H1 (cell line): ENCODE results near the gene LRRC14B. TPM values are rescaled to one million over a fixed set of nuclear protein-coding genes. Genes with fewer than 3 reads are reported as not detected.

Experiments used
- BRCA1 ChIP-seq: IDR thresholded peaks from 2 replicates; pipeline ENCODE4 v1.6.1; 2012; ENCODE audit warnings: low read depth, low read length, improper control_type of control experiment
- CREB1 ChIP-seq: IDR thresholded peaks from 2 replicates; pipeline ENCODE4 v1.6.1; 2012; ENCODE audit warnings: inconsistent platforms
- EZH2 ChIP-seq: fragments of 200-600 bp; sonication (generic); IDR thresholded peaks from 2 replicates; pipeline ENCODE4 v1.7.1; 2012; ENCODE audit warnings: low read depth, mild to moderate bottlenecking, moderate library complexity, low read length, inconsistent platforms; ENCODE audit not compliant: severe bottlenecking
- SP2 ChIP-seq: IDR thresholded peaks from 2 replicates; pipeline ENCODE4 v1.6.1; 2012; ENCODE audit warnings: mild to moderate bottlenecking, low read length, inconsistent platforms
- polyA plus RNA-seq, 7 experiments: library from polyadenylated mRNA; depleted of rRNA in 3 of 7; stranded (reverse) in 5 of 7; unstranded in 2 of 7; fragments of >200 nt in 5 of 7; fragments of 200-250 nt in 2 of 7; gene quantifications; 1 replicate in 5 of 7; 2 replicates in 1 of 7; 4 replicates in 1 of 7; pipeline versions ENCODE4 v1.2.1 to v1.2.3, GENCODE V29; 2011 to 2013; ENCODE audit warnings: missing spikeins in 2 of 7, mixed read lengths in 2 of 7
- total RNA-seq: library from RNA; stranded (reverse); fragmentation: NEBNext Ultra II Directional; extraction: Animal tissue kit (Norgen Biotek cat#: 25700); gene quantifications from 2 replicates; pipeline ENCODE4 v1.2.1, GENCODE V29; 2021

The LRRC14B gene
- total and polyA plus RNA-seq, 2 of the 8 experiments (the other 6 are each of a cell fraction or from before 2014, with no cell fraction given), result not detected

DNA sequence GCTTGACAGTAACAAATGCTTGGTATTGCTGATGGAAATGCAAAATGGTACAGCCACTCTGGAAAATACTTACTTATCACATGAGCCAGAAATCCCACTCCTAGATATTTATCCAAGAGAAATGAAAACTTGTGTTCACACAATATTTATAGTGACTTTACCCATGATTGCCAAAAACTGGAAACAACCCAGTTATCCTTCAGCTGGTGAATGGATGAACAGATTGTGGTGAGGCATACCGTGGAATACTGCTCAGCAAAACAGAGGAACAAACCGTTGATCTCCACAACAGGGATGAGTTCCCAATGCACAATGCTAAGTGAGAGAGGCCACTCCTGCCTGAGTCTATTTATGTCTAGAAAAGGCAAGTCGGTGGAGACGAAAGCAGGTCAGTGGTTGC, 40.5 kb upstream of the LRRC14B start (continued):
- TF ChIP-seq EZH2 (no peak), BRCA1 (no peak), SP2 (no peak), CREB1 (no peak)
